Measurements from ENCODE around the gene SACS.
"Not testable (repeated sequence)": the region's sequence is repeated elsewhere in the genome, so short reads cannot be mapped to it uniquely, and the experiment has no call there.

SACS gene

GRCh38 chr13:23418776-23419683 is 14.5 kb downstream of the SACS start:
- H3K4me3 ChIP-seq (ENCODE audit: control insufficient read depth, low read depth, low read length): no peak overlapping the region
- DNase-seq (ENCODE audit: low read depth): no peak
- no peak for TF ChIP-seq CTCF (IDR thresholded peaks at IDR 0.05; ENCODE audit: control insufficient read depth, insufficient read depth, low read depth, low read length, missing control alignments)

GRCh38 chr13:23414682-23415081 is 18.8 kb downstream of the SACS start:
- H3K4me3 ChIP-seq (ENCODE audit: control insufficient read depth, low read depth, low read length): no peak overlapping the region
- DNase-seq (ENCODE audit: low read depth): no peak
- no peak for TF ChIP-seq CTCF (IDR thresholded peaks at IDR 0.05; ENCODE audit: control insufficient read depth, insufficient read depth, low read depth, low read length, missing control alignments)

GRCh38 chr13:23411706-23412105 is 21.8 kb downstream of the SACS start:
- H3K4me3 ChIP-seq (ENCODE audit: control insufficient read depth, low read depth, low read length): no peak overlapping the region
- DNase-seq (ENCODE audit: low read depth): no peak
- TF ChIP-seq CTCF (IDR thresholded peaks at IDR 0.05; ENCODE audit: control insufficient read depth, insufficient read depth, low read depth, low read length, missing control alignments): no peak

- no peak overlapping the region for H3K4me3 ChIP-seq (ENCODE audit: control insufficient read depth, low read depth, low read length)
- TF ChIP-seq CTCF (IDR thresholded peaks at IDR 0.05; ENCODE audit: control insufficient read depth, insufficient read depth, low read depth, low read length, missing control alignments): no peak
- no peak for DNase-seq (ENCODE audit: low read depth)
Observed at GRCh38 chr13:23411220-23411619, 22.3 kb downstream of the SACS start.

GRCh38 chr13:23408026-23408425 is 25.5 kb downstream of the SACS start:
- no peak overlapping the region for H3K4me3 ChIP-seq (ENCODE audit: control insufficient read depth, low read depth, low read length)
- no peak for TF ChIP-seq CTCF (IDR thresholded peaks at IDR 0.05; ENCODE audit: control insufficient read depth, insufficient read depth, low read depth, low read length, missing control alignments)
- no peak for DNase-seq (ENCODE audit: low read depth)

- DNase-seq (ENCODE audit: low read depth); H3K4me3 ChIP-seq (ENCODE audit: control insufficient read depth, low read depth, low read length): not testable (repeated sequence)
Observed at GRCh38 chr13:23401156-23401555, 32.3 kb downstream of the SACS start.

GRCh38 chr13:23399347-23399746 is 34.2 kb downstream of the SACS start:
- no peak overlapping the region for H3K4me3 ChIP-seq (ENCODE audit: control insufficient read depth, low read depth, low read length)
- no peak for DNase-seq (ENCODE audit: low read depth)
- TF ChIP-seq CTCF (IDR thresholded peaks at IDR 0.05; ENCODE audit: control insufficient read depth, insufficient read depth, low read depth, low read length, missing control alignments): no peak

Measured in AG09309 (cell line).